Activated CD8-positive, alpha-beta memory T cell treated with anti-CD3 and anti-CD28 coated beads for 1 hour (primary cell): ENCODE results near the gene CNEP1R1.

Experiments used
- DNase-seq, 2 donors: peaks; one replicate each; pipeline ENCODE4 v3.0.0-alpha.2; 2020; ENCODE audit warnings: low read depth in 1 of 2; ENCODE audit errors: extremely low read depth in 1 of 2

Gene CNEP1R1

GRCh38 chr16:50015631-50016030 lies 9.4 kb upstream of the CNEP1R1 start:
- no peak for DNase-seq

- no peak for DNase-seq
Measured at GRCh38 chr16:50017553-50017952, 7.5 kb upstream of the CNEP1R1 start.

GRCh38 chr16:50021544-50021943 lies 3.5 kb upstream of the CNEP1R1 start:
- DNase-seq = no peak

GRCh38 chr16:50023641-50024040 lies 1.4 kb upstream of the CNEP1R1 start:
- no peak for DNase-seq

- no peak for DNase-seq
Measured at GRCh38 chr16:50024207-50024606, 818 bp upstream of the CNEP1R1 start.

- DNase-seq = peak in 1 of 2 donors; percentile 2
Measured at GRCh38 chr16:50025537-50025931, 509 bp downstream of the CNEP1R1 start.

GRCh38 chr16:50027829-50028228 lies 2.8 kb downstream of the CNEP1R1 start:
- DNase-seq = no peak

- no peak for DNase-seq
Measured at GRCh38 chr16:50035468-50035992, 10.5 kb downstream of the CNEP1R1 start.

- DNase-seq = no peak
Measured at GRCh38 chr16:50036426-50036825, 11.4 kb downstream of the CNEP1R1 start.

GRCh38 chr16:50037662-50038220 lies 12.7 kb downstream of the CNEP1R1 start:
- DNase-seq = no peak

- DNase-seq = no peak
Measured at GRCh38 chr16:50038286-50038685, 13.3 kb downstream of the CNEP1R1 start.

GRCh38 chr16:50038756-50039529 lies 13.9 kb downstream of the CNEP1R1 start:
- DNase-seq = no peak

GRCh38 chr16:50040018-50040417 lies 15.0 kb downstream of the CNEP1R1 start:
- no peak for DNase-seq

GRCh38 chr16:50040710-50041109 lies 15.7 kb downstream of the CNEP1R1 start:
- no peak for DNase-seq

GRCh38 chr16:50043358-50043757 lies 18.3 kb downstream of the CNEP1R1 start:
- DNase-seq = no peak

GRCh38 chr16:50045412-50045811 lies 20.4 kb downstream of the CNEP1R1 start:
- no peak for DNase-seq

GRCh38 chr16:50046853-50047252 lies 21.8 kb downstream of the CNEP1R1 start:
- no peak for DNase-seq

- no peak for DNase-seq
Measured at GRCh38 chr16:50047864-50048263, 22.8 kb downstream of the CNEP1R1 start.

- no peak for DNase-seq
Measured at GRCh38 chr16:50050802-50051201, 25.8 kb downstream of the CNEP1R1 start.

- DNase-seq = no peak
Measured at GRCh38 chr16:50056226-50056625, 31.2 kb downstream of the CNEP1R1 start.

- DNase-seq = no peak
Measured at GRCh38 chr16:50058091-50058771, 33.2 kb downstream of the CNEP1R1 start.

GRCh38 chr16:50059111-50059510 lies 34.1 kb downstream of the CNEP1R1 start:
- DNase-seq = no peak
